Stimulated activated CD8-positive, alpha-beta memory T cell treated with anti-CD3 and anti-CD28 coated beads, Interleukin-7, amount 100 ng/mL, for 4 hours (primary cell): ENCODE data around the gene PDE4D.

Experiments
- DNase-seq, 2 donors: peaks; one replicate each; pipeline ENCODE4 v3.0.0-alpha.2; 2020; ENCODE audit warnings: low read depth in 2 of 2

The PDE4D gene

DNA sequence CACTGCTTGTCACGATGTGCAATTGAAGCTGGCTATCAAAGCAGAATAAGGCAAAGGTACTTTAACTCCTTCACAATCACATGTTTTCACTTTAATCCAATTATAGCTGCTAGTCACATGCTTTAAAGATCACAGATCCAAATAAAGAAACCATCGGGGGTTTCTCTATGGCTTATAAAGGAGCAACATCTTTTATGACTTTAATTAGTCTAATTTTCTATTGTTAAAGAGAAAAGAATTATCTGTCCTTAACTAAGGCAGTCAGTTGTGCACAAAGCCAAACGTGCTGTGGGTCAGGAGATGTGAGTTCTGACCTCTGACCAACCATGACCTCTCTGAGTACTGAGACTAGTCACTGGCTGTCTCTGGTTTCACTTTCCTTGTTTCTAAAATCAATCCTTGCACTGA is 749.6 kb downstream of the PDE4D start:
- DNase-seq, result no peak

DNA sequence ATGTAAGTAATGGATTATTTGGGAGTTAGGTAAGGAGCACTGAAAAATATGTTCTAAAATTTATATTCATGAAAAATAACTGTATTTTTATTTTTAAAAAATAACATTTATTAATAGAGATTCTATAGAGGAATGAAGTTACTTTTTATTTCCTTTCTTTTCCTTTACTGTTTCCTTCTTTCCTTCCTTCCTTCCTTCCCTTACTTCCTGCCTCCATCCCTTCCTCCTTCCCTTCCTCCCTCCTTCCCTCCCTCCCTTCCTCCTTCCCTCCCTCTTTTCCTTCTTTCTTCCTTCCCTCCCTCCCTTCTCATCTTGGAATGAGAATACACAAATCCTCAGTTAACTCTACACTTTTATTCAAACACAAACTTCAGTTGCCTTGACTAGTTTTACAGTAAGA is 750.6 kb downstream of the PDE4D start:
- DNase-seq, result no peak

DNA sequence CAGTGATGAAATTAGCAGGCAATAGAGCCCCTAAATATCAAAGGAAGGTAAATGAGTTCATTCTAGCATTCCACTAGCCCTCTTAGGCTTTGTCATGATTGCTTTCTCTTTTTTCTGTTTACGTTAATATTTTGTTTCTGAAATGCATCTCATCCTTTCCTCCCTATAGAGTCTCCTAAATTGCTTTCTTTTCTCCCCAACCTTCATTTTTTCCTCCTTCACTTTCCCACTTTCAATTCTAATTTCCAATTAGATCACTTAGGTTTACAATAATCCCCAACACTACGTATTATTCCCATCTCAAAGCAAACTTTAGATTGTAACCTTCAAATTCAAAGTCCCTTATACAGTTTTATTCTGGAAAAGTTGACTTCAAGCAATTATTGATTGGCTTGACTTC is 751.4 kb downstream of the PDE4D start:
- DNase-seq, result no peak

DNA sequence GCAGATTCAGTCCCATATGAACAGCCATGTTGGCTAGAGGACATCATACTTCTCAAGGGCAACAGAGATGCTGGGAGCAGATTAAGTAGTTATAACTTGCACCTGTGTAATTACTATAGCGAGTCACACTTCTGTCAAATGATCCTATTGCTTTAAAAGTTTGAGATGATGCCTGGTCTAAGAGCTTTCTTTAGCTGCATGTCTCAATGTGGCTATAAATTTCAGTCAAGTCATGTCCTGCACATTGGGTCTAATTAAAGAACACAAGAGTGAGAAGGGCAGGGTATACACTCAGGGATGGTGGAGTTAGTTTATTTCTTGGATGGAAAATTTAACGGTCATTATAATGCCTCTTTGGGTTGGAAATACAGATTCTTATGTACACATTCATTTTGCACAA is 753.4 kb downstream of the PDE4D start:
- DNase-seq, result no peak

DNA sequence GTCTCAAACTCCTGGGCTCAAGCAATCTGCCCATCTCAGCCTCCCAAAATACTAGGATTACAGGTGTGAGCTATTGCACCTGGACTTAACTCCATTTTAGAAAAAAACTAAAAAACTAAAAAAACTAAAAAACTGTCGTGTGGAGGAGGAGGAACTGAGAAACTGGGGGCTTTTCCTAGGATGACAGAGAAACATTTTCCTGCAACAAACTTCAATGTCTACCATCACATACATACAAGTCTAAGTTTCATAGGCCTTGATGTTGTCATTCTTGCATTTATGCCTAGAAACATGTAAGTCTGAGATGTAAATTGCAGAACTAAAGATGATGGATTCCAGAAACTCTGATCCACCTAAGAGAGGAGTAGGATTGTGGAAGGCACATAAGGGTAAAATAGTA is 753.8 kb downstream of the PDE4D start:
- no peak for DNase-seq

DNA sequence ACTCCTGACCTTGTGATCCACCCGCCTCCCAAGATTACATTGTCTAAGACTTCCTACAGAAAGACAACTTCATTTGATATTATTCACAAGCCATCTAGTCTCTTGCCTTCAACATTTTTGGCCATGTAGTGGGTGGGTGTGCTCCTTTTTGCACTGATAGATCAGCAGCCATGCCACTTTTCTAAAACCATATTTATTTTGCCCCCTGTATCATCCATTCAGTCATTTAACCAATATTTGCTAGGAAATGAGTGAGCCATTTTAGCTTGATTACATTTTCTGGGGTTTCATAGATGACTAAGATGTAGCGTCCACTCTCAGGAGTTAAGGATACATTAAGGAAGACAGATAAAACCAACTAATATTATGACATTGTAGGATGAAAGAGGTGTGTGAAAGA is 755.0 kb downstream of the PDE4D start:
- no peak for DNase-seq

DNA sequence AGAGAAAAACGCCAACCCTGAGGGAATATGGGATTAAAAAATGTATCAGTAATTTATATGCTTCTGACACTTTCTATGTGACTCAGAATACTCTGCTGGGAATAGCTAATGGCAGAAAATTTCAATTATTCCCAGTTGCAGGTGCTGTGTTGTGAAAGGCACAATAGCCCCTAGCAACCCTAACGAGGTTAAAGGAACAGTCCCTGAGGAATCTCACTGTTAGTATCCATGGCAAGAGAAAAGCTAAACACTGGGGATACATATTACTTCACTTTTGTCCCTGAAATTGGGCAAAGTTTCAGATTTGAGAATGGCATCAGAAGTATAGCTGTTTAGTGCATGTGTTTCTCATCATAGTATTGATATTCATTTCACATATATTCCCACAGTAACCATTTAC is 755.7 kb downstream of the PDE4D start:
- DNase-seq, result no peak

DNA sequence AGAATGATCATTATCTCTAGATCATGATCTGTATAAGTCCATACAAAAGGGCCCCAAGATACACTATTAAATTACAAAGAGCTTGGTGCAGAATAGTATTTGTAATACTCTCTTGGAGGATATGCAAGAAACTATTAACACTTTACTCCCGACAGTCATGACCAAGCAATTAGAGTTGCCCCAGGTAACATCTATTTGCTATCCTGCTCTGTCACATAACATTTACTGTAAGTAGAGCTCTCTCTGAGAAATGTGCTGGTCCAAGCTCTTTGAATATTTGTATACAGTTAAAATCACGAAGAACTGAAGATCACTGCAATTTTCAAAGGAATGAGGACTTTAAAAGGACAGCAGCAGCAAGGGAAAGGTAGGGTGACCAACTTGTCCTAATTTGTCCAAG is 757.0 kb downstream of the PDE4D start:
- no peak for DNase-seq

DNA sequence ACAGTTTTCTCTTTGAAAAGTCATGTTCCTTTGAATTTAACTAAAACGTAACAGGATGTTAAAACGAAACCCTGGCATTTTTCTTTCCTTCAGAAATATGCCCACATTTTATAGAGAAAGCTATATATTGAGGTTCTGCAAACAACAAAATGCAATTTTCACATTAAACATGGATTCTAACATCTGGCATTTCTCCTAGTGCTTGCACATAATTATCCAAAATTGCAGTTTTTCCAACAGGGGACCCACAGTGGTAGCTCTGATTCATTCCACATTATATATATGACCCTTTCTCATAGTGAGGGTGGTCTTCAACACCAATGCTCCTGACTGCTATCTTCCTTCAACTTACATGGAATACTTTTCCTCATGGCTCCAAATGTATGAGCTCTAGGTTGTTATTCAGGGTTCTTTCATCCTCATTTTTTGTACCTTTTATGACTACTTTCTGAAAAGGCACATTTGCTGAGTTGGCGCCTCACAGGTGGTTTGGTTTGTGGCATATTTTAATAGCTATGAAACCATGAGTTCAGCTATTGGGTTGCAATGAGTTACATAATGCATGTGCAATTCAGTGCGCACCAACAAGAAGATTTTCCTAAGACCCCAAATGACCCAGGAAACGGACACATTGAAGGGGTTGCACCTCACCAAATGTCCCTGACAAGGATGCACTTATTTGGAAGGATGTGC is 758.9 kb downstream of the PDE4D start:
- DNase-seq, result no peak

DNA sequence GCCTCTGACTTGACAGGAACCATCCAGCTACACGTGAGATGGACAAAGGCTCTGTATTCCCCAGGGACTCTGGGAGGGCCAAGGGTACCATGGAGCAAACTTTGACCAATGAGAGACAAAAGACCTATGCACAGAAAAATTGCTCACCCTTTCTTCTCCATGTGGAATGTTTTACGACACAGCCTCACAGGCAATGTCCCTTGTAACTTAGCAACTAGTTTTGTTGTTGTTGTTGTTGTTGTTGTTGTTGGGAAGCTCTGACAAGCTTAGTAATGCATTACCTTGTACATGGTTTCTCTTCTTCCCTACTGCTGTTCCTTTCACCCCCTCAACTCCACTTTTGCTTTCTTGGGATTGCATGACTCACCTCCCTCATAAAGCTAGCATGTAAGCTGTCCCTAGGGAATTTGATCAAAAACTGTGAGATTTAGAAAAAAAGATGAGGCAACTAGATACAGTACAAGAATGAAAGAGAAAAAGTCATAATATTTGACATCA is 759.7 kb downstream of the PDE4D start:
- no peak for DNase-seq

DNA sequence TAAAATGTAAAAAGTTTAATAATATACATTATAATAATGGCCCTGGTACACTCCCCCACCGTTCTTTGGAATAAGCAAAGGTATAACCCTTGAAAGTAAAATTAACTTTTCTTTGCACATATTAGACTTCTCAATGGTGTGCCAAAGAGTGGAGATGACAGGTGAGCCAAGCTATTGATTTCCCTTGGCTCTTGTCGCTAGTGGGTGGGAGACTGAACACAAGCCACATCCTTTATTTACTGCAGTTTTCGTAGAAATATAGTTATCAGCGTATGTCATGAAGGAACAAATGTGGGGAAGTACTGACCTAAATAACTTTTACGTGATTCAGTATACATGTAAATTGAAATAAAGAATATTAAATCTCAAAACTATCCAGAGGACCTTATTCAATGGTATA is 761.4 kb downstream of the PDE4D start:
- DNase-seq, result no peak

DNA sequence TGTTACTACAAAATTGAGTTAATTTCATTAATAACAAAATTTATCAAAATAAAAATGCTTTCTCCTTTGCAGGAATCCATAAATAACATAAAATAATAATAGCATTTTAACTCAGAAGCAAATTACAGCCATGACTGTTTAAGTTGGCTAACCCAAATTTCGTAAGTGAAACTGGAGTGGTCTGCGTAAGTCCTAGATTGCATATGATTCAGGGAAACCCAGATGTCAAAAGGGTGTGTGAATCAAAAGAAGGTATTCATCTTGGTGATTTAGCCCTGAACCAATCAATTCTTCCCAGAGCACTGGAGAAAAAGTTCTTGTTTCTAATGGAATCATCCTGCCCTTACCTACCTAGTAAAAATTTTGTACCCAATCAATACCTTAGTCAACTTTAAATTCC is 763.1 kb downstream of the PDE4D start:
- DNase-seq, result no peak

DNA sequence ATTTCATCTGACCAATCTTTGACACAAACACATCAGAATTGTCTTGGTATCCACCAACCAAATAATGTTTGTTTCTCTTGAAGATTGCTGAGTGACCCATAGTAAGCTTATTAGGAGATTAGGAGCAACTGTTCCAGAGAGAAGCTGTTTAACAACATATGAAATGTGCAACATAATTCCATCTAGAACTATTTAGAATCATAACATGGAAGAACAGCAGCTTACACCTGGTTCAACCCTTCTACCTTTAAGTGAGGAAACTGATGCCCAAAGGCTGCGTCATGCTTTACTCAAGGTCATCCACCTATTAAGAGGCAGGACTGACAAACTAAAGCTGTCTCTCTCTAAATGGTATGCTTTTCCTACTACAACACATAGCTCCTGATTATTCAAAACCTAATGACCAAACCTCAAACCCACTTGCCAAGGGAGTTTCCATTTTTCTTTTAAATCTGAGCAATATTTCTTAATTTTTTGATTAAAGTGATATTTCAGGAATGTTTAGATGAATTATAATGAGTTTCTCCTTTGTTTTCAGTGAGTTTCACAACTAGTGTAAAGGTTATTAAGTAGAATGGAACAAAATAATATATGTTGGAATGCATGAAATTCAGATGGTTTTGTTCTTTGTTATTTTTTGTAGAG is 764.8 kb downstream of the PDE4D start:
- DNase-seq, result no peak

DNA sequence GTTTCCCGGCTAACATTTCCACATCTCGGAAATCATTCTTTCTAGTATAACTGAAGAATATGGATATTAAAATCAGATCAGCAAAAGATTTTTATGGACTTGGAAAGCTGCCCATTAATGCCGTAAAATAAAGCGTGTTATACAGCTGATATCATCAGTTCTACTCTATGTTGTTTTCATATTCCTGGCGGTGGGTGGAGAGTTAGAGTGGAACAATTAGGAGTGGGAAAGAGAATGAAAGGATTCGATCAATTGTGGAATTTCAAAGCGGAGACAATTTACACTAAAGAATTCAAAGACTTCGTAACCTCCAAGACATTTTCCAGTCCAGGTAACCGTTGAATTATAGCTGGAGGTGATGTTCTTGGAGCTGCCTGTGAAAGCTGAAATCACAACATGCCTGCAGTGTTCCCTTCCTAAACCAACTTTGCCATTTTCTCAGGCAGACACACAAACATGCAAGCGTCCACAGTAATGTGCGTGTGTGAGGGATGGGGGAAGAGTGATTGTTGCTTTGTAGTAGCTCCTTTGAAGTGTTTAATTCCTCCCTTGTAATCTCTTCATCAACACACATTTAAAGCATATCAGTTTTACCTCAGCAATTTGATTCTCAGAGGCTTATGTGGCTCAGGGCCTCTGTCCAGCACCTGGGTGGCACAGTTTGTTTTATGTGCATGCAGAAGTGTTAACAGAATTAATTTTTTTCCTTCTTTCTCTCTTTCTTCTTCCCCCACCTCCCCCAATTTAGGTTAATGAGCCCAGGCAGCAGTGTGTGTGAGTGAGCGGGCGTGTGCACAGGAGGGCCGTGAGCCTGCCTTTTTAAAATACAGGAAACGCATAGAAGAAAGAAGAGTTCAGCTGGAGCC is 766.6 kb downstream of the PDE4D start:
- no peak for DNase-seq

DNA sequence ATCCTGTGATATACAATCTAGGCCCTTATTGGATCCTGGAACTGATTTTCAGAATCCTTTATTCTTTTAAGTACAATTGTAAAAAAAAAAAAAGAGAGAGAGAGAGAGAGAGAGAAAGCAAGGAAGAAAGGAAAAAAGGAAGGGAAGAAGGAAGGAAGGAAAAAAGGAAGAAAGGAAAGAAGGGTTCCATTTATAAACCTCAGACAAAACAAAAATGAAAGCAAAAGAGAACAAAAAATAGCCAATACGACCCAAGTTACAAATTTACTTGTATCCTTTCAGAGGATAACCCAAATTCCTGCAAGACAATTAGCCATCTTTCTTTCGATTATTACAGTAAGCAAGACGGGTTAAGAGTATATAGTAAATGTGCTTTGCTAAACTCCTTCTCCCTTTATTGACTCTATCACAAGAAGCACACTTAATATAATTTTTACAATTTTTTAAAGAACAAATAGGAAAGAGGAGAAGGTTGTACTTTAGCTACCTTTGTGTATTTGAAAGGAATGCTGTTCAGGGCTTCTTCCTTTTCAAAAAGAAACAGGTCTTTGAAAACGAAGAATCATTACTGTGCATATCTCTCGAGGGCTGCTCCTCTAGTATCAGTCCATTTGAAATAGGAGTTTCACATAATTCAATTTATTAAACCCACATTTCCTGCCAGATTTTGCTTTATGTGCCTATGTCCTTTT is 767.4 kb downstream of the PDE4D start:
- no peak for DNase-seq

DNA sequence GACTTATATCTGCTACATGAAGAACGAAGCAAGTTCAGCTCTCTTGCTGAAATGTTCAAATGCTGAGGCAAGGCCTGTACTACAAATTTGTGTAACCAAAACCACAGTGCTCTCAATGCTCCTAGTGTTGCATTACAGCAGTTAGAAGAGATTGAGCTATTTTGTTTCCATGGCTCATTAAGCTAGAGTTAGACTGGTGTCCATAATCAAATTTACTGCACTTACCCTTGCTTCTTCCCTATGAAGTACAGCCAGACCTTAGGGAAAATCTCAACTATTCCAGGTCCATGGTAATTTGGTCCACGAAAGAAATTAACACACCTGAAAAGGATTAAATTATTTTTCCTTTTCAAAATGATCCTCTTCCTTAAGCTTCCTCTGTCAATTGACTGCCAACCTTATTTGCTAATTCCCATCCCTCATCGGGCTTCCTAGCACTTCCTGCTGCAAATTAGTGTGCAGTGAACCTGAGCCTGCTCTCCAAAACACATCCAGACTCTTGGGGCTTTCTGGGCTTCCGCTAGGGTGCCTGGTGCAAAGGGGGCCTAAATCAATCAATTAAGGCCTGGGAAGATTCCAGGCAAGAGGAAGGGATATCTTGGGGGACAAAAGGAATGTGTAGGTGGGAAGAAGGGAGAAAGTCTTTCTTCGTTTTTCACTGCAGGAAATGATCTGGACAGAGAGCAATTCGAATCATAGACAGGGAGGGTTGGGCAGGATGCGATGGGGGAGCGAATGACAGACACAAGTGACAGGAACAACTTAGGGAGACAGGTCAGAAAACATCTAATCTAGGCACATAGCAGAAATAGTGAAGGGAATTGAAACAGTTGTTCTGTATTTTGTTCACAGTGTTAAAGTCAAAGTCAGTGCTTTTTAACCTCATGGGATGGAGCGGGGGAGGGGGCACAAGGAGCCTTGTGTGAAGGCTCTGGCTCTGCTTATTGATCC is 768.2 kb downstream of the PDE4D start:
- no peak for DNase-seq

DNA sequence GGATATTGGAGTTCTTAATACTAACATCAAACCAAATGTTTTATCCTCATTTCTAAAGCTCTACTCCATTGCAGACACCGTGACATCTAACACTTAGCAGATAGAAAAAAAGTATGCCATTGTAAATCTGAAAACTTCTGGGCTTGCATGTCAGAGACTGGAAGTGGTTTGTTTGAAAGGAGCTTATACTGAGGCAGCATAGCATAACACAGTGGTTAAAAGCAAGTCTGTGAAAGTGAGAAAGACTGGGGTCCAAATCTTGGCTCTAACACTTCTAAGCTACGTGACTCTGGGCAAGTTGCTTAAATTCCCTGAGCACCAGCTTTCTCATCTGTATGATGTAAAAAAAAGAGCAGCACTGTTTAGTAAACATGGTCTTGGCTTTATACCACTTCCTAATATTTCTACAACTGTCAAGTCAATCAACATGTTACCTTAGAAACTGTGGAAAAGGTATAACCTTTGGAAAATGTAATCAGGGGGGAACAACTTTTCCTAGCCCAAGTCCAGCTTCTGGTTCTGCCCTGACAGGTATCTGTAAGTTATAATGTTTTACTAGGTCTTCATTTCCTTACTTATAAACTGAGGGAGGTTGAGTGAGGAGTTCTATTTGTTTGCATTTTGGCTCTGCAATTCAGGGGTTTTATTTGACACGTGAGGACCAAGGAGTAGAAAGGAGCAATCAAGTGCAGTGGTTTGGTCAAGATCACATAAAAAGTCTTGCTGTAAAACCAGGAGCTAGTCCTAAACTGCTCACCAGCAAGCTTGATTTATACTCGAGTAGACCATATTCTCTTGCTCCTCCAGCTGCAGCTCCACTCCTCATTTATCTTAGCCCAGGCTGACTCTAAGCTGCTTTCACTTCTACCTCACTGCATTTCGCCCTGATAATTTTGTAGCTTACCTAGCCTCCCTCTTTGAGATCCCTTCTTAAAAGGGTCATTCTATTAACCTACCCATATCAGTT is 769.6 kb downstream of the PDE4D start:
- DNase-seq, result no peak

DNA sequence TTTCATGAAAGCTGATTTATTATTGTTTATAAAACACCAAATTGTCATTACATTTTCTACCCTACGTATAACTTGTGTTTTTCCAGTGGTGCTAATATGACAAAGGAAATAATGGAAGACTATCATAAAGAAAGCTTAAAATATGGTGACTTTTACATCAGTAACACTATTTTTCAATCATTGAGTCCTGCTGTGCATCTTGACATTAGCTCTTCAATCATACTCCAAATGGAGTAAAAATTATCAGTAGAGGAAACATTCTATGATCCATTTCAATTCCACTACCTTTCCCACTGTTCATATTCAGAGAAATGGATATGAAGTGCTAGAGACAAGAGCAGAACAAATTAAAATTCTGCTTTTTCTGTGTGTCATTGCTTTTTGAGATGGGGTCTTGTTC is 774.0 kb downstream of the PDE4D start:
- no peak for DNase-seq

DNA sequence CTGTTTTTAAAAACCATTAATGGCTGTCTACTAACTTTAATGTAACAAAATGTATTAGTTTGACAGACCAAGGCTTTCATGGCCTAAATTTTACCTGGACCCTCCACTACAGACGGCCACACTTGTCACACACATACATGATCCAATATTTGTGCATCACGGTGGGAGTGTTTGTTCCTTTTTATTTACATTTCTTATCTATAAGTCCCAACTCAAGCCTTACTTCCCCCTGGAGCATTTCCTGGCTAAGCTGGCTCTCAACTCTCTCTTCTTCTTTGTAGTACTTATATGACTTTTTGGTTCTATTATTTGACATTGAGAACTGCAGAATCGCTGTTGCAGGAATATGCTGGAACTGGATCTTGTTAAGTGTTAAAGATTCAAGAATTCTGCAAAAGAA is 776.2 kb downstream of the PDE4D start:
- DNase-seq, result no peak
